ENCODE results near the gene GAS1. TPM values are rescaled to one million over a fixed set of nuclear protein-coding genes. Genes with fewer than 3 reads are reported as not detected.

The GAS1 gene
- total RNA-seq, result 0.32 and 0.41 TPM in 2 replicates

GRCh38 chr9:86947146-86948073 lies at the start of gene GAS1:
GAS1 (minus strand) TSS chr9:86947506; CDS start chr9:86946779, 727 bp downstream.
- DNase-seq (ENCODE audit: low spot score), result peak; percentile 49
- Mint-ChIP-seq H3K4me3 (ENCODE audit: low read depth) (peak within 1 kb of the TSS; percentile 84), H3K27ac (peak within 1 kb of the TSS; percentile 33), H3K36me3 (ENCODE audit: low read depth) (no peaks in the 10 kb centered on the region), H3K4me1 (ENCODE audit: low read depth) (peaks cover 10% of the 10 kb centered on the region), H3K9me3 (peaks cover 14% of the 10 kb centered on the region), H3K27me3 (ENCODE audit: low read depth) (peaks cover 37% of the 10 kb centered on the region)
- intact Hi-C loops (cut with micrococcal nuclease), result loop anchor here (10.0 kb wide), 1 partner anchor 593 kb away; the partner anchor contains the start of gene TUT7

- H3K27me3 Mint-ChIP-seq (ENCODE audit: low read depth), result peaks cover 2% of the 10 kb centered on the region
- no peak for DNase-seq (ENCODE audit: low spot score)
- no peak overlapping the region for H3K27ac Mint-ChIP-seq
- no peaks in the 10 kb centered on the region for H3K9me3 Mint-ChIP-seq
- intact Hi-C loops (cut with micrococcal nuclease), result no loop called here
- no peak overlapping the region for H3K4me3 Mint-ChIP-seq (ENCODE audit: low read depth)
- H3K4me1 Mint-ChIP-seq (ENCODE audit: low read depth), result no peaks in the 10 kb centered on the region
- H3K36me3 Mint-ChIP-seq (ENCODE audit: low read depth), result no peaks in the 10 kb centered on the region
Observed at GRCh38 chr9:86994231-86994630, 46.9 kb upstream of the GAS1 start.

- peaks cover 2% of the 10 kb centered on the region for H3K27me3 Mint-ChIP-seq (ENCODE audit: low read depth)
- no peak overlapping the region for H3K4me3 Mint-ChIP-seq (ENCODE audit: low read depth)
- no peaks in the 10 kb centered on the region for H3K4me1 Mint-ChIP-seq (ENCODE audit: low read depth)
- no peak overlapping the region for H3K27ac Mint-ChIP-seq
- no peaks in the 10 kb centered on the region for H3K36me3 Mint-ChIP-seq (ENCODE audit: low read depth)
- no peaks in the 10 kb centered on the region for H3K9me3 Mint-ChIP-seq
- no peak for DNase-seq (ENCODE audit: low spot score)
- intact Hi-C loops (cut with micrococcal nuclease), result no loop called here
Observed at GRCh38 chr9:86993830-86994229, 46.5 kb upstream of the GAS1 start.

GRCh38 chr9:86991077-86991476 lies 43.8 kb upstream of the GAS1 start:
- H3K27ac Mint-ChIP-seq, result no peak overlapping the region

GRCh38 chr9:86990290-86990689 lies 43.0 kb upstream of the GAS1 start:
- H3K27me3 Mint-ChIP-seq (ENCODE audit: low read depth), result peaks cover 2% of the 10 kb centered on the region
- intact Hi-C loops (cut with micrococcal nuclease), result no loop called here

More at GRCh38 chr9:86991077-86991476, 43.8 kb upstream of the GAS1 start:
- intact Hi-C loops (cut with micrococcal nuclease), result no loop called here
- Mint-ChIP-seq H3K27me3 (ENCODE audit: low read depth) (peaks cover 2% of the 10 kb centered on the region), H3K9me3 (no peaks in the 10 kb centered on the region), H3K36me3 (ENCODE audit: low read depth) (no peaks in the 10 kb centered on the region), H3K4me1 (ENCODE audit: low read depth) (no peaks in the 10 kb centered on the region), H3K4me3 (ENCODE audit: low read depth) (no peak overlapping the region)
- DNase-seq (ENCODE audit: low spot score), result no peak

GRCh38 chr9:86987900-86988299 lies 40.6 kb upstream of the GAS1 start:
- H3K4me3 Mint-ChIP-seq (ENCODE audit: low read depth), result no peak overlapping the region
- H3K27me3 Mint-ChIP-seq (ENCODE audit: low read depth), result peaks cover 2% of the 10 kb centered on the region
- H3K36me3 Mint-ChIP-seq (ENCODE audit: low read depth), result no peaks in the 10 kb centered on the region
- intact Hi-C loops (cut with micrococcal nuclease), result no loop called here
- no peak overlapping the region for H3K27ac Mint-ChIP-seq
- no peaks in the 10 kb centered on the region for H3K4me1 Mint-ChIP-seq (ENCODE audit: low read depth)
- DNase-seq (ENCODE audit: low spot score), result no peak
- H3K9me3 Mint-ChIP-seq, result no peaks in the 10 kb centered on the region

More at GRCh38 chr9:86990290-86990689, 43.0 kb upstream of the GAS1 start:
- DNase-seq (ENCODE audit: low spot score), result no peak
- Mint-ChIP-seq H3K9me3 (no peaks in the 10 kb centered on the region), H3K36me3 (ENCODE audit: low read depth) (no peaks in the 10 kb centered on the region), H3K4me3 (ENCODE audit: low read depth) (no peak overlapping the region), H3K4me1 (ENCODE audit: low read depth) (no peaks in the 10 kb centered on the region), H3K27ac (no peak overlapping the region)

- intact Hi-C loops (cut with micrococcal nuclease), result no loop called here
- no peaks in the 10 kb centered on the region for H3K9me3 Mint-ChIP-seq
- no peaks in the 10 kb centered on the region for H3K36me3 Mint-ChIP-seq (ENCODE audit: low read depth)
- H3K4me3 Mint-ChIP-seq (ENCODE audit: low read depth), result no peak overlapping the region
- no peak overlapping the region for H3K27ac Mint-ChIP-seq
- no peaks in the 10 kb centered on the region for H3K4me1 Mint-ChIP-seq (ENCODE audit: low read depth)
- DNase-seq (ENCODE audit: low spot score), result no peak
- peaks cover under 1% of the 10 kb centered on the region for H3K27me3 Mint-ChIP-seq (ENCODE audit: low read depth)
Observed at GRCh38 chr9:86985132-86985647, 37.9 kb upstream of the GAS1 start.

GRCh38 chr9:86983620-86984259 lies 36.4 kb upstream of the GAS1 start:
- no peaks in the 10 kb centered on the region for H3K4me1 Mint-ChIP-seq (ENCODE audit: low read depth)
- no peak overlapping the region for H3K4me3 Mint-ChIP-seq (ENCODE audit: low read depth)
- no peaks in the 10 kb centered on the region for H3K36me3 Mint-ChIP-seq (ENCODE audit: low read depth)
- no peak overlapping the region for H3K27ac Mint-ChIP-seq
- DNase-seq (ENCODE audit: low spot score), result no peak
- H3K27me3 Mint-ChIP-seq (ENCODE audit: low read depth), result no peaks in the 10 kb centered on the region
- intact Hi-C loops (cut with micrococcal nuclease), result no loop called here
- no peaks in the 10 kb centered on the region for H3K9me3 Mint-ChIP-seq

- H3K27me3 Mint-ChIP-seq (ENCODE audit: low read depth), result no peaks in the 10 kb centered on the region
- H3K4me1 Mint-ChIP-seq (ENCODE audit: low read depth), result no peaks in the 10 kb centered on the region
- intact Hi-C loops (cut with micrococcal nuclease), result no loop called here
- no peaks in the 10 kb centered on the region for H3K36me3 Mint-ChIP-seq (ENCODE audit: low read depth)
- DNase-seq (ENCODE audit: low spot score), result no peak
- H3K9me3 Mint-ChIP-seq, result no peaks in the 10 kb centered on the region
- no peak overlapping the region for H3K4me3 Mint-ChIP-seq (ENCODE audit: low read depth)
- no peak overlapping the region for H3K27ac Mint-ChIP-seq
Observed at GRCh38 chr9:86983249-86983619, 35.9 kb upstream of the GAS1 start.

GRCh38 chr9:86980802-86981201 lies 33.5 kb upstream of the GAS1 start:
- intact Hi-C loops (cut with micrococcal nuclease), result no loop called here

GRCh38 chr9:86979657-86980056 lies 32.4 kb upstream of the GAS1 start:
- no peak for DNase-seq (ENCODE audit: low spot score)
- no peak overlapping the region for H3K4me3 Mint-ChIP-seq (ENCODE audit: low read depth)
- no peaks in the 10 kb centered on the region for H3K9me3 Mint-ChIP-seq
- no peaks in the 10 kb centered on the region for H3K36me3 Mint-ChIP-seq (ENCODE audit: low read depth)
- intact Hi-C loops (cut with micrococcal nuclease), result no loop called here
- no peak overlapping the region for H3K27ac Mint-ChIP-seq
- H3K27me3 Mint-ChIP-seq (ENCODE audit: low read depth), result peaks cover 3% of the 10 kb centered on the region
- H3K4me1 Mint-ChIP-seq (ENCODE audit: low read depth), result no peaks in the 10 kb centered on the region

More at GRCh38 chr9:86980802-86981201, 33.5 kb upstream of the GAS1 start:
- no peaks in the 10 kb centered on the region for H3K4me1 Mint-ChIP-seq (ENCODE audit: low read depth)
- H3K27me3 Mint-ChIP-seq (ENCODE audit: low read depth), result no peaks in the 10 kb centered on the region
- H3K9me3 Mint-ChIP-seq, result no peaks in the 10 kb centered on the region
- DNase-seq (ENCODE audit: low spot score), result no peak
- no peak overlapping the region for H3K27ac Mint-ChIP-seq
- no peaks in the 10 kb centered on the region for H3K36me3 Mint-ChIP-seq (ENCODE audit: low read depth)
- H3K4me3 Mint-ChIP-seq (ENCODE audit: low read depth), result no peak overlapping the region

GRCh38 chr9:86978922-86979474 lies 31.7 kb upstream of the GAS1 start:
- peaks cover 3% of the 10 kb centered on the region for H3K27me3 Mint-ChIP-seq (ENCODE audit: low read depth)
- no peak overlapping the region for H3K4me3 Mint-ChIP-seq (ENCODE audit: low read depth)
- intact Hi-C loops (cut with micrococcal nuclease), result no loop called here

More at GRCh38 chr9:86978922-86979474, 31.7 kb upstream of the GAS1 start:
- H3K4me1 Mint-ChIP-seq (ENCODE audit: low read depth), result no peaks in the 10 kb centered on the region
- H3K9me3 Mint-ChIP-seq, result no peaks in the 10 kb centered on the region
- DNase-seq (ENCODE audit: low spot score), result no peak
- no peaks in the 10 kb centered on the region for H3K36me3 Mint-ChIP-seq (ENCODE audit: low read depth)
- no peak overlapping the region for H3K27ac Mint-ChIP-seq

Data from activated T-helper 2 cell treated with anti-CD3 and anti-CD28 coated beads, Interferon-gamma antibody, Interleukin-2, Interleukin-4, amounts not matched to agents 10 μg/mL and 5 μg/mL and 100 μg/mL, durations not matched to agents 14 hours and 24 hours and 36 hours (primary cell).